Endothelial cell of umbilical vein (primary cell): Measurements from ENCODE around the gene CREG2. TPM values are rescaled to one million over a fixed set of nuclear protein-coding genes. Genes with fewer than 3 reads are reported as not detected.

Experiments used
- BruUV-seq: library from RNA; stranded (reverse); fragments of 400-500 nt; replicated peaks from 2 replicates; lab custom pipeline; 2021; lab: Mats Ljungman, UMichigan
- CTCF ChIA-PET: fragments of 300-600, 350-600 bp; sonication (Branson Sonifier 250); formaldehyde crosslinking; loops from one replicate; lab custom pipeline; 2021; ENCODE audit warnings: antibody characterized with exemption, inconsistent platforms; lab: Charles Lee
- POLR2A ChIA-PET: fragments of 300-600, 350-600 bp; sonication (Branson Sonifier 250); formaldehyde crosslinking; loops from one replicate; lab custom pipeline; 2021; ENCODE audit warnings: antibody characterized with exemption, inconsistent platforms; lab: Charles Lee
- DNase-seq: peaks from one replicate; pipeline ENCODE4 v3.0.0-alpha.2; 2011; ENCODE audit warnings: low read depth, low spot score
- FAIRE-seq: peaks from 2 replicates; lab custom pipeline; 2011; peaks lifted over from hg19 to GRCh38; lab: Jason Lieb, UNC
- H2AFZ ChIP-seq: 2 replicates; pipeline ENCODE4 v1.6.0; 2012; ENCODE audit warnings: low read depth, low read length, control low read depth, inconsistent platforms
- H3K27ac ChIP-seq: 2 replicates; pipeline ENCODE4 v1.5.1; 2011; ENCODE audit warnings: low read depth, mild to moderate bottlenecking, control low read depth, low read length, moderate library complexity; ENCODE audit not compliant: insufficient read depth
- H3K27me3 ChIP-seq, 2 experiments: 2 replicates each; pipeline versions ENCODE4 v1.6.0 to v1.6.1; 2011; ENCODE audit warnings: low read length in 2 of 2, mixed read lengths in 1 of 2; ENCODE audit not compliant: control insufficient read depth in 2 of 2, insufficient read depth in 2 of 2
- H3K36me3 ChIP-seq, 2 experiments: 2 replicates in 1 of 2; 3 replicates in 1 of 2; pipeline ENCODE4 v1.5.1; 2011; ENCODE audit warnings: low read length in 2 of 2, mild to moderate bottlenecking in 1 of 2, moderate library complexity in 1 of 2; ENCODE audit not compliant: control insufficient read depth in 2 of 2, insufficient read depth in 2 of 2; ENCODE audit errors: extremely low read depth in 1 of 2
- H3K4me1 ChIP-seq: 3 replicates; pipeline ENCODE4 v1.5.1; 2011; ENCODE audit warnings: mild to moderate bottlenecking, low read length; ENCODE audit not compliant: control insufficient read depth, insufficient read depth; ENCODE audit errors: extremely low read depth
- H3K4me2 ChIP-seq: 2 replicates; pipeline ENCODE4 v1.6.1; 2011; ENCODE audit warnings: low read length, control low read depth, mixed read lengths; ENCODE audit not compliant: insufficient read depth
- H3K4me3 ChIP-seq, 3 experiments: fragments of 200-600 bp in 1 of 3; sonication (generic), shearing (Covaris generic) in 1 of 3; replicated peaks in 1 of 3; 2 replicates each; pipeline ENCODE4 v1.5.1; 2011 to 2016; ENCODE audit warnings: control low read depth in 3 of 3, low read length in 3 of 3, mild to moderate bottlenecking in 2 of 3, inconsistent platforms in 1 of 3, low read depth in 1 of 3, moderate library complexity in 1 of 3; ENCODE audit not compliant: insufficient read depth in 1 of 3
- H3K79me2 ChIP-seq: 2 replicates; pipeline ENCODE4 v1.6.0; 2012; ENCODE audit warnings: low read length, inconsistent platforms; ENCODE audit not compliant: control insufficient read depth, insufficient read depth
- H3K9ac ChIP-seq: replicated peaks from 2 replicates; pipeline ENCODE3; 2011; ENCODE audit warnings: low read length, control low read depth; ENCODE audit not compliant: insufficient read depth; ENCODE audit errors: extremely low read depth
- H3K9me1 ChIP-seq: replicated peaks from 3 replicates; pipeline ENCODE4 v1.6.0; 2011; ENCODE audit warnings: mild to moderate bottlenecking, low read length; ENCODE audit not compliant: control insufficient read depth, insufficient read depth; ENCODE audit errors: extremely low read depth
- H3K9me3 ChIP-seq: replicated peaks from 2 replicates; pipeline ENCODE4 v1.5.1; 2012; ENCODE audit warnings: low read length, inconsistent platforms; ENCODE audit not compliant: control insufficient read depth, insufficient read depth
- H4K20me1 ChIP-seq: replicated peaks from 2 replicates; pipeline ENCODE3; 2011; ENCODE audit warnings: mild to moderate bottlenecking, low read length; ENCODE audit not compliant: control insufficient read depth, insufficient read depth; ENCODE audit errors: extremely low read depth
- CTCF ChIP-seq, 2 donors: IDR thresholded peaks; 1 replicate in 1 of 2; 2 replicates in 1 of 2; pipeline ENCODE4 v1.5.1; 2011; ENCODE audit warnings: low read length in 2 of 2, mild to moderate bottlenecking in 2 of 2, moderate library complexity in 2 of 2, control low read depth in 1 of 2, inconsistent platforms in 1 of 2, low read depth in 1 of 2; ENCODE audit not compliant: insufficient read depth in 1 of 2; ENCODE audit errors: extremely low read depth in 1 of 2
- EZH2 ChIP-seq: IDR thresholded peaks from 2 replicates; pipeline ENCODE4 v1.6.1; 2012; ENCODE audit warnings: borderline replicate concordance, low read depth, mild to moderate bottlenecking, moderate library complexity, low read length, inconsistent platforms; ENCODE audit not compliant: severe bottlenecking
- FOS ChIP-seq: IDR thresholded peaks from 2 replicates; pipeline ENCODE4 v1.6.1; 2011; ENCODE audit warnings: mild to moderate bottlenecking, low read length, moderate library complexity, borderline replicate concordance; ENCODE audit not compliant: insufficient read depth
- GATA2 ChIP-seq: IDR thresholded peaks from 2 replicates; pipeline ENCODE4 v1.7.0; 2011; ENCODE audit warnings: low read depth, mild to moderate bottlenecking, moderate library complexity, mixed read lengths, low read length; ENCODE audit not compliant: insufficient read length, insufficient read depth
- JUN ChIP-seq: IDR thresholded peaks from 2 replicates; pipeline ENCODE4 v1.6.1; 2011; ENCODE audit warnings: borderline replicate concordance, low read depth; ENCODE audit not compliant: insufficient read length, insufficient read depth
- MAX ChIP-seq: IDR thresholded peaks from 2 replicates; pipeline ENCODE4 v1.6.1; 2011; ENCODE audit not compliant: insufficient read depth, insufficient read length
- MYC ChIP-seq: IDR thresholded peaks from one replicate; pipeline ENCODE4 v1.6.1; 2011; ENCODE audit warnings: mild to moderate bottlenecking, low read depth, low read length
- POLR2A ChIP-seq: IDR thresholded peaks from 2 replicates; pipeline ENCODE4 v1.6.1; 2012; ENCODE audit warnings: low read depth, mild to moderate bottlenecking, control low read depth, low read length
- POLR2AphosphoS5 ChIP-seq: IDR thresholded peaks from 2 replicates; pipeline ENCODE4 v1.6.1; 2012; ENCODE audit warnings: low read depth, mild to moderate bottlenecking, control low read depth, low read length, moderate library complexity; ENCODE audit not compliant: insufficient read depth
- dilution Hi-C: fragments of 300-500 bp; cut with MboI; formaldehyde crosslinking; loops from one replicate; pipeline ENCODE4 v1.15.0; 2019; ENCODE audit warnings: low sequenced_read_pairs; ENCODE audit not compliant: extremely low pct_ligation_motif_present
- intact Hi-C: fragments of 100-400 bp; cut with micrococcal nuclease; formaldehyde crosslinking; loops from one replicate; pipeline ENCODE4 v1.10.0; 2022
- polyA plus RNA-seq, 4 experiments: library from polyadenylated mRNA; depleted of rRNA in 3 of 4; stranded (reverse) in 3 of 4; unstranded in 1 of 4; fragments of >200 nt; gene quantifications; 2 replicates each; pipeline versions ENCODE4 v1.2.1 to v1.2.3, GENCODE V29; 2011 to 2012; ENCODE audit warnings: missing spikeins in 1 of 4
- total RNA-seq: library from RNA; stranded (reverse); gene quantifications from 2 replicates; pipeline ENCODE4 v1.2.3, GENCODE V29; 2021

The CREG2 gene
- total and polyA plus RNA-seq, 2 donors (not counting 3 experiments of a cell fraction or from before 2014, with no cell fraction given): 0.48 to 2.0 TPM

GRCh38 chr2:101416609-101417008 is 29.3 kb upstream of the CREG2 start:
- no TSS peak for BruUV-seq
- Histone ChIP-seq H3K4me2 (no peak overlapping the region), H3K9me3 (no peaks in the 10 kb centered on the region), H4K20me1 (no peaks in the 10 kb centered on the region), H3K79me2 (no peaks in the 10 kb centered on the region), H2AFZ (no peak overlapping the region), H3K9me1 (no peaks in the 10 kb centered on the region), H3K4me3 (no peak overlapping the region), H3K27me3 (peaks cover 0 to 7% of the 10 kb centered on the region in 2 experiments), H3K27ac (no peak overlapping the region), H3K4me1 (no peaks in the 10 kb centered on the region), H3K36me3 (no peaks in the 10 kb centered on the region), H3K9ac (no peak overlapping the region)
- DNase-seq: no peak
- FAIRE-seq: no peak
- dilution Hi-C loops (no loop called here), intact Hi-C loops (loop anchor here (5.0 kb wide), 1 partner anchor 356 kb away; no protein-coding TSS in a partner anchor)
- no peak for TF ChIP-seq EZH2
- no peak for TF ChIP-seq POLR2AphosphoS5
- TF ChIP-seq MAX: no peak
- no peak for TF ChIP-seq JUN
- no peak for TF ChIP-seq POLR2A
- ChIA-PET POLR2A (no interaction called here), CTCF (interaction anchor here (0.5 to 4.1 kb wide), 6 partner anchors 15 to 415 kb away, joined by 3 to 53 read pairs (median 4); no protein-coding TSS in a partner anchor)

- no peak overlapping the region for H2AFZ ChIP-seq
- H3K27me3 ChIP-seq: peaks cover 0 to 7% of the 10 kb centered on the region in 2 experiments
- intact Hi-C loops: loop anchor here (5.0 kb wide), 1 partner anchor 356 kb away; no protein-coding TSS in a partner anchor
- no peaks in the 10 kb centered on the region for H3K36me3 ChIP-seq
- no peaks in the 10 kb centered on the region for H3K9me1 ChIP-seq
- dilution Hi-C loops: no loop called here
- H3K4me3 ChIP-seq: no peak overlapping the region
- no peaks in the 10 kb centered on the region for H3K79me2 ChIP-seq
- DNase-seq (no peak), FAIRE-seq (no peak)
- POLR2A ChIA-PET: no interaction called here
- CTCF ChIA-PET: interaction anchor here (0.6 to 1.7 kb wide), 2 partner anchors 74 to 416 kb away, joined by 4 to 9 read pairs; no protein-coding TSS in a partner anchor
- no TSS peak for BruUV-seq
- no peak for TF ChIP-seq MAX
- no peak for TF ChIP-seq POLR2AphosphoS5
- no peak for TF ChIP-seq EZH2
- no peak for TF ChIP-seq CTCF (IDR thresholded peaks at IDR 0.05; ENCODE audit: extremely low read depth in 1 of 2, insufficient read depth in 1 of 2, low read depth in 1 of 2, low read length in 2 of 2)
- TF ChIP-seq FOS: no peak
- TF ChIP-seq GATA2: no peak
- TF ChIP-seq JUN: no peak
- TF ChIP-seq POLR2A: no peak
- no peak for TF ChIP-seq MYC
- no peaks in the 10 kb centered on the region for H3K4me1 ChIP-seq
- no peak overlapping the region for H3K9ac ChIP-seq
- H4K20me1 ChIP-seq: no peaks in the 10 kb centered on the region
- no peak overlapping the region for H3K4me2 ChIP-seq
- H3K9me3 ChIP-seq: no peaks in the 10 kb centered on the region
- H3K27ac ChIP-seq: no peak overlapping the region
Measured at GRCh38 chr2:101415884-101416283, 28.6 kb upstream of the CREG2 start.
